Measurements from ENCODE around the gene ALOX12. TPM values are rescaled to one million over a fixed set of nuclear protein-coding genes. Genes with fewer than 3 reads are reported as not detected.

The ALOX12 gene
- total RNA-seq, 4 donors from 2014 or later = not detected

GRCh38 chr17:7024402-7024785 is 28.5 kb downstream of the ALOX12 start:
- Histone ChIP-seq H3K4me3 (no peak overlapping the region), H3K4me1 (peaks cover 0 to 40% (median 10%) of the 10 kb centered on the region in 4 donors), H3K27ac (no peak overlapping the region), H3K36me3 (no peaks in the 10 kb centered on the region), H3K9me3 (no peaks in the 10 kb centered on the region), H3K27me3 (peaks cover 0 to 31% of the 10 kb centered on the region in 2 donors)
- TF ChIP-seq POLR2A (IDR thresholded peaks at IDR 0.05) (no peak), CTCF (IDR thresholded peaks at IDR 0.05) (no peak), EP300 (IDR thresholded peaks at IDR 0.05) (no peak)
- WGBS, 2 donors = 71 to 78% methylated on average over 8 of the region's 8 CpGs
- DNase-seq (ENCODE audit: low spot score in 2 of 2) = no peak

GRCh38 chr17:7025245-7025644 is 29.4 kb downstream of the ALOX12 start:
- 80 to 84% methylated on average over 1 of the region's 1 CpG for WGBS, 2 donors
- Histone ChIP-seq H3K9me3 (no peaks in the 10 kb centered on the region), H3K4me1 (peaks cover 0 to 34% (median 9%) of the 10 kb centered on the region in 4 donors), H3K36me3 (no peaks in the 10 kb centered on the region), H3K4me3 (no peak overlapping the region), H3K27me3 (peaks cover 0 to 31% of the 10 kb centered on the region in 2 donors), H3K27ac (no peak overlapping the region)
- TF ChIP-seq EP300 (IDR thresholded peaks at IDR 0.05) = no peak
- DNase-seq (ENCODE audit: low spot score in 2 of 2) = no peak

- Histone ChIP-seq H3K27ac (no peak overlapping the region), H3K9me3 (no peaks in the 10 kb centered on the region), H3K4me3 (no peak overlapping the region), H3K27me3 (peaks cover 0 to 31% of the 10 kb centered on the region in 2 donors), H3K4me1 (peaks cover 0 to 26% (median 7%) of the 10 kb centered on the region in 4 donors), H3K36me3 (no peaks in the 10 kb centered on the region)
- 87 to 90% methylated on average over 18 to 27 of the region's 29 CpGs for WGBS, 2 donors
- TF ChIP-seq CTCF (IDR thresholded peaks at IDR 0.05) (no peak), POLR2A (IDR thresholded peaks at IDR 0.05) (no peak), EP300 (IDR thresholded peaks at IDR 0.05) (no peak)
- no peak for DNase-seq (ENCODE audit: low spot score in 2 of 2)
These were observed 30.7 kb downstream of the ALOX12 start for GRCh38 chr17:7026471-7027115.

- Histone ChIP-seq H3K9me3 (no peaks in the 10 kb centered on the region), H3K36me3 (no peaks in the 10 kb centered on the region), H3K27ac (no peak overlapping the region), H3K4me1 (peaks cover 0 to 19% (median 4%) of the 10 kb centered on the region in 4 donors), H3K27me3 (peaks cover 0 to 28% of the 10 kb centered on the region in 2 donors), H3K4me3 (no peak overlapping the region)
- WGBS, 2 donors = 57 to 58% methylated on average over 12 to 13 of the region's 13 CpGs
- no peak for DNase-seq (ENCODE audit: low spot score in 2 of 2)
- TF ChIP-seq EP300 (IDR thresholded peaks at IDR 0.05) (no peak), CTCF (IDR thresholded peaks at IDR 0.05) (no peak), POLR2A (IDR thresholded peaks at IDR 0.05) (no peak)
These were observed 31.5 kb downstream of the ALOX12 start for GRCh38 chr17:7027335-7027734.

- Histone ChIP-seq H3K9me3 (no peaks in the 10 kb centered on the region), H3K36me3 (no peaks in the 10 kb centered on the region), H3K27ac (no peak overlapping the region), H3K4me3 (no peak overlapping the region), H3K4me1 (peaks cover 0 to 1% (median 0%) of the 10 kb centered on the region in 4 donors), H3K27me3 (peaks cover 0 to 23% of the 10 kb centered on the region in 2 donors)
- no peak for DNase-seq (ENCODE audit: low spot score in 2 of 2)
- TF ChIP-seq POLR2A (IDR thresholded peaks at IDR 0.05) (no peak), EP300 (IDR thresholded peaks at IDR 0.05) (no peak), CTCF (IDR thresholded peaks at IDR 0.05) (no peak)
- WGBS, 2 donors = 77 to 82% methylated on average over 3 of the region's 3 CpGs
These were observed 33.2 kb downstream of the ALOX12 start for GRCh38 chr17:7029096-7029495.

All from tibial nerve (tissue), 4 donors.